K562 (cell line): Measurements from ENCODE around the gene DCAF17. TPM values are rescaled to one million over a fixed set of nuclear protein-coding genes. Genes with fewer than 3 reads are reported as not detected.

Experiments
- ATAC-seq: fragments of 200-7000 bp; cut with Tn5 transposase; 3 replicates; pipeline ENCODE4 v1.9.1; 2020; ENCODE audit warnings: moderate library complexity
- BruUV-seq: library from RNA; stranded (reverse); fragments of 400-500 nt; replicated peaks from 2 replicates; lab custom pipeline; 2021; lab: Mats Ljungman, UMichigan
- CTCF ChIA-PET: fragments of 300-600 bp; formaldehyde crosslinking; extraction: SDS; loops from one replicate; lab custom pipeline; 2021; ENCODE audit warnings: low intra/inter-chr PET ratio; lab: Yijun Ruan, JAX
- POLR2A ChIA-PET: fragments of 300-600, 350-650 bp; sonication (Branson Sonifier 250); formaldehyde crosslinking; extraction: SDS; loops from one replicate; lab custom pipeline; 2021; ENCODE audit warnings: antibody characterized with exemption, inconsistent platforms; lab: Yijun Ruan, JAX
- DNase-seq, 4 experiments: peaks; one replicate each; pipeline versions ENCODE4 v3.0.0 to v3.0.0-alpha.2; 2011 to 2018; ENCODE audit warnings: low spot score in 3 of 4, mixed read lengths in 3 of 4; ENCODE audit errors: extremely low read depth in 1 of 4
- FAIRE-seq: peaks from 2 replicates; lab custom pipeline; 2011; peaks lifted over from hg19 to GRCh38; lab: Jason Lieb, UNC
- H2AFZ ChIP-seq: 2 replicates; pipeline ENCODE4 v1.6.0; 2011; ENCODE audit warnings: low read depth, low read length, control low read depth, inconsistent platforms
- H3K27ac ChIP-seq: fragments of 200-600 bp; 3 replicates; pipeline ENCODE4 v1.8.0; 2011; ENCODE audit warnings: low read depth, mild to moderate bottlenecking, control low read depth, inconsistent platforms, low read length, moderate library complexity, mixed read lengths; ENCODE audit errors: extremely low read depth
- H3K27me3 ChIP-seq, 2 experiments: fragments of 300-600 bp in 1 of 2; 2 replicates in 1 of 2; 3 replicates in 1 of 2; pipeline versions ENCODE4 v1.6.0 to v1.8.0; 2011; ENCODE audit warnings: inconsistent platforms in 2 of 2, low read length in 2 of 2, mild to moderate bottlenecking in 1 of 2, mixed read lengths in 1 of 2, moderate library complexity in 1 of 2; ENCODE audit not compliant: control insufficient read depth in 2 of 2, insufficient read depth in 2 of 2
- H3K36me3 ChIP-seq: fragments of 300-600 bp; 3 replicates; pipeline ENCODE4 v1.8.0; 2011; ENCODE audit warnings: mild to moderate bottlenecking, low read length, inconsistent platforms; ENCODE audit not compliant: control insufficient read depth, insufficient read depth
- H3K4me1 ChIP-seq, 2 experiments: fragments of 200-600 bp in 1 of 2; replicated peaks in 1 of 2; 2 replicates in 1 of 2; 3 replicates in 1 of 2; pipeline versions ENCODE4 v1.5.1 to v1.8.0; 2011; ENCODE audit warnings: inconsistent platforms in 2 of 2, low read length in 2 of 2, mild to moderate bottlenecking in 1 of 2, mixed read lengths in 1 of 2, moderate library complexity in 1 of 2; ENCODE audit not compliant: control insufficient read depth in 2 of 2, insufficient read depth in 2 of 2
- H3K4me2 ChIP-seq: 2 replicates; pipeline ENCODE4 v1.6.1; 2011; ENCODE audit warnings: low read length, control low read depth, inconsistent platforms, mixed read lengths; ENCODE audit not compliant: insufficient read depth
- H3K4me3 ChIP-seq: fragments of 200-600 bp; sonication (generic), shearing (Covaris generic); 2 replicates; pipeline ENCODE4 v1.5.1; 2016; ENCODE audit warnings: control low read depth, inconsistent platforms
- H3K79me2 ChIP-seq: fragments of 200-600 bp; 3 replicates; pipeline ENCODE4 v1.8.0; 2011; ENCODE audit warnings: low read length, inconsistent platforms; ENCODE audit not compliant: control insufficient read depth, insufficient read depth
- H3K9ac ChIP-seq, 2 experiments: 2 replicates each; pipeline versions ENCODE4 v1.6.0 to v1.6.1; 2011; ENCODE audit warnings: low read depth in 2 of 2, low read length in 2 of 2, control low read depth in 1 of 2, inconsistent platforms in 1 of 2, mild to moderate bottlenecking in 1 of 2, mixed read lengths in 1 of 2; ENCODE audit not compliant: insufficient read depth in 1 of 2
- H3K9me1 ChIP-seq: one replicate; pipeline ENCODE4 v1.6.0; 2011; ENCODE audit warnings: inconsistent platforms, mild to moderate bottlenecking, low read length, moderate library complexity; ENCODE audit not compliant: control insufficient read depth, insufficient read depth
- H3K9me3 ChIP-seq: replicated peaks from 2 replicates; pipeline ENCODE4 v1.5.1; 2011; ENCODE audit warnings: low read depth, low read length, inconsistent platforms; ENCODE audit not compliant: control insufficient read depth, insufficient read depth
- H4K20me1 ChIP-seq: replicated peaks from 2 replicates; pipeline ENCODE4 v1.6.1; 2011; ENCODE audit warnings: low read length, inconsistent platforms, mixed read lengths; ENCODE audit not compliant: control insufficient read depth, insufficient read depth
- in situ Hi-C: fragments of 300-500 bp; cut with MboI; formaldehyde crosslinking; loops from 4 replicates; pipeline ENCODE4 v1.15.0; 2018; ENCODE audit warnings: inconsistent platforms, mixed read lengths
- intact Hi-C: fragments of 100-400 bp; cut with micrococcal nuclease; formaldehyde crosslinking; loops from 2 replicates; pipeline ENCODE4 v1.14.2; 2022
- polyA plus RNA-seq, 8 experiments: library from polyadenylated mRNA; depleted of rRNA in 4 of 8; stranded (reverse) in 5 of 8; unstranded in 3 of 8; fragments of >200 nt; fragmentation: Nextera tagmentation in 2 of 8; fragmentation: Illumina TruSeq in 1 of 8; extraction: Ambion mirVana in 2 of 8; extraction: Trizol in 1 of 8; gene quantifications; 2 replicates each; pipeline versions ENCODE4 v1.2.1 to v1.2.3, GENCODE V29; 2011 to 2014; ENCODE audit warnings: inconsistent platforms in 1 of 8, missing spikeins in 1 of 8
- total RNA-seq, 7 experiments: library from RNA; depleted of rRNA in 6 of 7; stranded (reverse); fragments of >200 nt in 6 of 7; fragmentation: Illumina TruSeq in 2 of 7; extraction: Trizol in 2 of 7; gene quantifications; 2 replicates each; pipeline versions ENCODE4 v1.2.1 to v1.2.3, GENCODE V29; 2011 to 2021; ENCODE audit warnings: low replicate concordance in 1 of 7
- TF ChIP-seq, protein P1 (sequence below): fragments of 250-450 bp; sonication (Bioruptor Pico); IDR thresholded peaks from 2 replicates; pipeline ENCODE4 v1.8.0; 2021; ENCODE audit warnings: moderate library complexity, mild to moderate bottlenecking, inconsistent platforms
- TF ChIP-seq, protein P2 (sequence below): fragments of 250-450 bp; sonication (Bioruptor Pico); IDR thresholded peaks from 2 replicates; pipeline ENCODE4 v1.8.0; 2022; ENCODE audit warnings: moderate library complexity, mild to moderate bottlenecking, inconsistent platforms
- TF ChIP-seq, protein P3 (sequence below): sonication (generic); formaldehyde crosslinking; IDR thresholded peaks from 2 replicates; pipeline ENCODE4 v1.8.0; 2022; ENCODE audit warnings: mild to moderate bottlenecking, missing genetic modification reagents
- TF ChIP-seq, protein P4 (sequence below): fragments of 250-450 bp; sonication (Bioruptor Pico); IDR thresholded peaks from 2 replicates; pipeline ENCODE4 v1.5.0; 2021; ENCODE audit warnings: mild to moderate bottlenecking, borderline replicate concordance

DCAF17 gene
- total and polyA plus RNA-seq, 9 of the 15 experiments (the other 6 are each of a cell fraction or from before 2014, with no cell fraction given): 10.0 to 38.5 (median 27.1) TPM

DNA sequence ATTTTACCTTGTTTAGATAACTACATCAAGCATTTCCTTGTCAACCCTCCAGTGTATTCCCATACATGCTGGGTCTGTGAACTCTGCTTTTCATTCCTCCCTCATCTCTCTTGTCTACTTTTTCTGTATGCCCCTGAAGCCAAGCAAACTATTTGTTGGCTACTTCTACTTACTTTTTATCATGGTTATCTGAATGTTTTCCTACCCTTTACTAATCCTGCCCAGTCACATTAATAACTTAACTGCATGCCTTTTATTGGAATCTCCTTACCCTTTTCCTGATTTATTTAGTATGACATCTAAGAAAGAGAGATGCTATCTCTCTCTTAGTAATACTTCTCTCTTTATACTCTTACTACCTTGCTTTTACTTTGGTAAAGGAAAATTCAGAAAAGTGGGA, 17.0 kb downstream of the DCAF17 start:
- no peak for DNase-seq
- Histone ChIP-seq H3K36me3 (peaks cover 71% of the 10 kb centered on the region), H2AFZ (no peak overlapping the region), H3K4me3 (no peak overlapping the region), H3K9me1 (no peaks in the 10 kb centered on the region), H3K9ac (no peak overlapping the region), H3K9me3 (no peaks in the 10 kb centered on the region), H3K4me1 (no peaks in the 10 kb centered on the region), H3K27me3 (no peaks in the 10 kb centered on the region), H4K20me1 (no peaks in the 10 kb centered on the region), H3K79me2 (no peaks in the 10 kb centered on the region), H3K4me2 (no peak overlapping the region), H3K27ac (no peak overlapping the region)
- no peak for FAIRE-seq
- POLR2A ChIA-PET: interaction anchor here (0.9 kb wide), 1 partner anchor 10 kb away, joined by 3 read pairs; no protein-coding TSS in a partner anchor
- TF ChIP-seq, protein P1, sequence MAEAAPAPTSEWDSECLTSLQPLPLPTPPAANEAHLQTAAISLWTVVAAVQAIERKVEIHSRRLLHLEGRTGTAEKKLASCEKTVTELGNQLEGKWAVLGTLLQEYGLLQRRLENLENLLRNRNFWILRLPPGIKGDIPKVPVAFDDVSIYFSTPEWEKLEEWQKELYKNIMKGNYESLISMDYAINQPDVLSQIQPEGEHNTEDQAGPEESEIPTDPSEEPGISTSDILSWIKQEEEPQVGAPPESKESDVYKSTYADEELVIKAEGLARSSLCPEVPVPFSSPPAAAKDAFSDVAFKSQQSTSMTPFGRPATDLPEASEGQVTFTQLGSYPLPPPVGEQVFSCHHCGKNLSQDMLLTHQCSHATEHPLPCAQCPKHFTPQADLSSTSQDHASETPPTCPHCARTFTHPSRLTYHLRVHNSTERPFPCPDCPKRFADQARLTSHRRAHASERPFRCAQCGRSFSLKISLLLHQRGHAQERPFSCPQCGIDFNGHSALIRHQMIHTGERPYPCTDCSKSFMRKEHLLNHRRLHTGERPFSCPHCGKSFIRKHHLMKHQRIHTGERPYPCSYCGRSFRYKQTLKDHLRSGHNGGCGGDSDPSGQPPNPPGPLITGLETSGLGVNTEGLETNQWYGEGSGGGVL (CRISPR knock-in tag): no peak
- TF ChIP-seq, protein P2, sequence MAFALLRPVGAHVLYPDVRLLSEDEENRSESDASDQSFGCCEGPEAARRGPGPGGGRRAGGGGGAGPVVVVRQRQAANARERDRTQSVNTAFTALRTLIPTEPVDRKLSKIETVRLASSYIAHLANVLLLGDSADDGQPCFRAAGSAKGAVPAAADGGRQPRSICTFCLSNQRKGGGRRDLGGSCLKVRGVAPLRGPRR (CRISPR knock-in tag): no peak
- TF ChIP-seq, protein P3, sequence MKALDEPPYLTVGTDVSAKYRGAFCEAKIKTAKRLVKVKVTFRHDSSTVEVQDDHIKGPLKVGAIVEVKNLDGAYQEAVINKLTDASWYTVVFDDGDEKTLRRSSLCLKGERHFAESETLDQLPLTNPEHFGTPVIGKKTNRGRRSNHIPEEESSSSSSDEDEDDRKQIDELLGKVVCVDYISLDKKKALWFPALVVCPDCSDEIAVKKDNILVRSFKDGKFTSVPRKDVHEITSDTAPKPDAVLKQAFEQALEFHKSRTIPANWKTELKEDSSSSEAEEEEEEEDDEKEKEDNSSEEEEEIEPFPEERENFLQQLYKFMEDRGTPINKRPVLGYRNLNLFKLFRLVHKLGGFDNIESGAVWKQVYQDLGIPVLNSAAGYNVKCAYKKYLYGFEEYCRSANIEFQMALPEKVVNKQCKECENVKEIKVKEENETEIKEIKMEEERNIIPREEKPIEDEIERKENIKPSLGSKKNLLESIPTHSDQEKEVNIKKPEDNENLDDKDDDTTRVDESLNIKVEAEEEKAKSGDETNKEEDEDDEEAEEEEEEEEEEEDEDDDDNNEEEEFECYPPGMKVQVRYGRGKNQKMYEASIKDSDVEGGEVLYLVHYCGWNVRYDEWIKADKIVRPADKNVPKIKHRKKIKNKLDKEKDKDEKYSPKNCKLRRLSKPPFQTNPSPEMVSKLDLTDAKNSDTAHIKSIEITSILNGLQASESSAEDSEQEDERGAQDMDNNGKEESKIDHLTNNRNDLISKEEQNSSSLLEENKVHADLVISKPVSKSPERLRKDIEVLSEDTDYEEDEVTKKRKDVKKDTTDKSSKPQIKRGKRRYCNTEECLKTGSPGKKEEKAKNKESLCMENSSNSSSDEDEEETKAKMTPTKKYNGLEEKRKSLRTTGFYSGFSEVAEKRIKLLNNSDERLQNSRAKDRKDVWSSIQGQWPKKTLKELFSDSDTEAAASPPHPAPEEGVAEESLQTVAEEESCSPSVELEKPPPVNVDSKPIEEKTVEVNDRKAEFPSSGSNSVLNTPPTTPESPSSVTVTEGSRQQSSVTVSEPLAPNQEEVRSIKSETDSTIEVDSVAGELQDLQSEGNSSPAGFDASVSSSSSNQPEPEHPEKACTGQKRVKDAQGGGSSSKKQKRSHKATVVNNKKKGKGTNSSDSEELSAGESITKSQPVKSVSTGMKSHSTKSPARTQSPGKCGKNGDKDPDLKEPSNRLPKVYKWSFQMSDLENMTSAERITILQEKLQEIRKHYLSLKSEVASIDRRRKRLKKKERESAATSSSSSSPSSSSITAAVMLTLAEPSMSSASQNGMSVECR (CRISPR knock-in tag): no peak
- TF ChIP-seq, protein P4, sequence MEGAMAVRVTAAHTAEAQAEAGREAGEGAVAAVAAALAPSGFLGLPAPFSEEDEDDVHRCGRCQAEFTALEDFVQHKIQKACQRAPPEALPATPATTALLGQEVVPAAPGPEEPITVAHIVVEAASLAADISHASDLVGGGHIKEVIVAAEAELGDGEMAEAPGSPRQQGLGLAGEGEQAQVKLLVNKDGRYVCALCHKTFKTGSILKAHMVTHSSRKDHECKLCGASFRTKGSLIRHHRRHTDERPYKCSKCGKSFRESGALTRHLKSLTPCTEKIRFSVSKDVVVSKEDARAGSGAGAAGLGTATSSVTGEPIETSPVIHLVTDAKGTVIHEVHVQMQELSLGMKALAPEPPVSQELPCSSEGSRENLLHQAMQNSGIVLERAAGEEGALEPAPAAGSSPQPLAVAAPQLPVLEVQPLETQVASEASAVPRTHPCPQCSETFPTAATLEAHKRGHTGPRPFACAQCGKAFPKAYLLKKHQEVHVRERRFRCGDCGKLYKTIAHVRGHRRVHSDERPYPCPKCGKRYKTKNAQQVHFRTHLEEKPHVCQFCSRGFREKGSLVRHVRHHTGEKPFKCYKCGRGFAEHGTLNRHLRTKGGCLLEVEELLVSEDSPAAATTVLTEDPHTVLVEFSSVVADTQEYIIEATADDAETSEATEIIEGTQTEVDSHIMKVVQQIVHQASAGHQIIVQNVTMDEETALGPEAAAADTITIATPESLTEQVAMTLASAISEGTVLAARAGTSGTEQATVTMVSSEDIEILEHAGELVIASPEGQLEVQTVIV (CRISPR knock-in tag): no peak
- intact Hi-C loops (no loop called here), in situ Hi-C loops (no loop called here)
- ATAC-seq: no peak
- BruUV-seq: no TSS peak
- CTCF ChIA-PET: no interaction called here
